K562 (cell line): ENCODE results near the gene MRPL22. TPM values are rescaled to one million over a fixed set of nuclear protein-coding genes. Genes with fewer than 3 reads are reported as not detected.

Experiments
- ATAC-seq: fragments of 200-7000 bp; cut with Tn5 transposase; 3 replicates; pipeline ENCODE4 v1.9.1; 2020; ENCODE audit warnings: moderate library complexity
- BruUV-seq: library from RNA; stranded (reverse); fragments of 400-500 nt; replicated peaks from 2 replicates; lab custom pipeline; 2021; lab: Mats Ljungman, UMichigan
- CTCF ChIA-PET: fragments of 300-600 bp; formaldehyde crosslinking; extraction: SDS; loops from one replicate; lab custom pipeline; 2021; ENCODE audit warnings: low intra/inter-chr PET ratio; lab: Yijun Ruan, JAX
- POLR2A ChIA-PET: fragments of 300-600, 350-650 bp; sonication (Branson Sonifier 250); formaldehyde crosslinking; extraction: SDS; loops from one replicate; lab custom pipeline; 2021; ENCODE audit warnings: antibody characterized with exemption, inconsistent platforms; lab: Yijun Ruan, JAX
- DNase-seq, 4 experiments: peaks; one replicate each; pipeline versions ENCODE4 v3.0.0 to v3.0.0-alpha.2; 2011 to 2018; ENCODE audit warnings: low spot score in 3 of 4, mixed read lengths in 3 of 4; ENCODE audit errors: extremely low read depth in 1 of 4
- FAIRE-seq: peaks from 2 replicates; lab custom pipeline; 2011; peaks lifted over from hg19 to GRCh38; lab: Jason Lieb, UNC
- H2AFZ ChIP-seq: 2 replicates; pipeline ENCODE4 v1.6.0; 2011; ENCODE audit warnings: low read depth, low read length, control low read depth, inconsistent platforms
- H3K27ac ChIP-seq: fragments of 200-600 bp; 3 replicates; pipeline ENCODE4 v1.8.0; 2011; ENCODE audit warnings: low read depth, mild to moderate bottlenecking, control low read depth, inconsistent platforms, low read length, moderate library complexity, mixed read lengths; ENCODE audit errors: extremely low read depth
- H3K27me3 ChIP-seq, 2 experiments: fragments of 300-600 bp in 1 of 2; 2 replicates in 1 of 2; 3 replicates in 1 of 2; pipeline versions ENCODE4 v1.6.0 to v1.8.0; 2011; ENCODE audit warnings: inconsistent platforms in 2 of 2, low read length in 2 of 2, mild to moderate bottlenecking in 1 of 2, mixed read lengths in 1 of 2, moderate library complexity in 1 of 2; ENCODE audit not compliant: control insufficient read depth in 2 of 2, insufficient read depth in 2 of 2
- H3K36me3 ChIP-seq: fragments of 300-600 bp; 3 replicates; pipeline ENCODE4 v1.8.0; 2011; ENCODE audit warnings: mild to moderate bottlenecking, low read length, inconsistent platforms; ENCODE audit not compliant: control insufficient read depth, insufficient read depth
- H3K4me1 ChIP-seq, 2 experiments: fragments of 200-600 bp in 1 of 2; replicated peaks in 1 of 2; 2 replicates in 1 of 2; 3 replicates in 1 of 2; pipeline versions ENCODE4 v1.5.1 to v1.8.0; 2011; ENCODE audit warnings: inconsistent platforms in 2 of 2, low read length in 2 of 2, mild to moderate bottlenecking in 1 of 2, mixed read lengths in 1 of 2, moderate library complexity in 1 of 2; ENCODE audit not compliant: control insufficient read depth in 2 of 2, insufficient read depth in 2 of 2
- H3K4me2 ChIP-seq: 2 replicates; pipeline ENCODE4 v1.6.1; 2011; ENCODE audit warnings: low read length, control low read depth, inconsistent platforms, mixed read lengths; ENCODE audit not compliant: insufficient read depth
- H3K4me3 ChIP-seq: fragments of 200-600 bp; sonication (generic), shearing (Covaris generic); 2 replicates; pipeline ENCODE4 v1.5.1; 2016; ENCODE audit warnings: control low read depth, inconsistent platforms
- H3K79me2 ChIP-seq: fragments of 200-600 bp; 3 replicates; pipeline ENCODE4 v1.8.0; 2011; ENCODE audit warnings: low read length, inconsistent platforms; ENCODE audit not compliant: control insufficient read depth, insufficient read depth
- H3K9ac ChIP-seq, 2 experiments: 2 replicates each; pipeline versions ENCODE4 v1.6.0 to v1.6.1; 2011; ENCODE audit warnings: low read depth in 2 of 2, low read length in 2 of 2, control low read depth in 1 of 2, inconsistent platforms in 1 of 2, mild to moderate bottlenecking in 1 of 2, mixed read lengths in 1 of 2; ENCODE audit not compliant: insufficient read depth in 1 of 2
- H3K9me1 ChIP-seq: one replicate; pipeline ENCODE4 v1.6.0; 2011; ENCODE audit warnings: inconsistent platforms, mild to moderate bottlenecking, low read length, moderate library complexity; ENCODE audit not compliant: control insufficient read depth, insufficient read depth
- H3K9me3 ChIP-seq: replicated peaks from 2 replicates; pipeline ENCODE4 v1.5.1; 2011; ENCODE audit warnings: low read depth, low read length, inconsistent platforms; ENCODE audit not compliant: control insufficient read depth, insufficient read depth
- H4K20me1 ChIP-seq: replicated peaks from 2 replicates; pipeline ENCODE4 v1.6.1; 2011; ENCODE audit warnings: low read length, inconsistent platforms, mixed read lengths; ENCODE audit not compliant: control insufficient read depth, insufficient read depth
- PBX2 ChIP-seq, 2 experiments: IDR thresholded peaks in 1 of 2; conservative IDR thresholded peaks in 1 of 2; 2 replicates each; pipeline ENCODE4 v1.6.1; 2016; ENCODE audit warnings: low read depth in 2 of 2, mild to moderate bottlenecking in 1 of 2, missing compliant biosample characterization in 1 of 2, missing genetic modification characterization in 1 of 2, moderate library complexity in 1 of 2
- ZNF282 ChIP-seq: sonication (generic); formaldehyde crosslinking; IDR thresholded peaks from 2 replicates; pipeline ENCODE4 v1.8.1; 2023; ENCODE audit warnings: missing genetic modification reagents
- WGBS: fragments of 100-300 bp; shearing (Covaris generic); methylation state at CpG from one replicate; pipeline ENCODE4 v1.1.6; 2016; ENCODE audit warnings: low coverage, mixed read lengths; ENCODE audit not compliant: insufficient coverage; ENCODE audit errors: missing lambda C conversion rate; 5-methylcytosine and 5-hydroxymethylcytosine counted together
- in situ Hi-C: fragments of 300-500 bp; cut with MboI; formaldehyde crosslinking; loops from 4 replicates; pipeline ENCODE4 v1.15.0; 2018; ENCODE audit warnings: inconsistent platforms, mixed read lengths
- intact Hi-C: fragments of 100-400 bp; cut with micrococcal nuclease; formaldehyde crosslinking; loops from 2 replicates; pipeline ENCODE4 v1.14.2; 2022
- polyA plus RNA-seq, 8 experiments: library from polyadenylated mRNA; depleted of rRNA in 4 of 8; stranded (reverse) in 5 of 8; unstranded in 3 of 8; fragments of >200 nt; fragmentation: Nextera tagmentation in 2 of 8; fragmentation: Illumina TruSeq in 1 of 8; extraction: Ambion mirVana in 2 of 8; extraction: Trizol in 1 of 8; gene quantifications; 2 replicates each; pipeline versions ENCODE4 v1.2.1 to v1.2.3, GENCODE V29; 2011 to 2014; ENCODE audit warnings: inconsistent platforms in 1 of 8, missing spikeins in 1 of 8
- total RNA-seq, 7 experiments: library from RNA; depleted of rRNA in 6 of 7; stranded (reverse); fragments of >200 nt in 6 of 7; fragmentation: Illumina TruSeq in 2 of 7; extraction: Trizol in 2 of 7; gene quantifications; 2 replicates each; pipeline versions ENCODE4 v1.2.1 to v1.2.3, GENCODE V29; 2011 to 2021; ENCODE audit warnings: low replicate concordance in 1 of 7
- TF ChIP-seq, protein P1 (sequence below): fragments of 200-800 bp; sonication (Bioruptor generic); IDR thresholded peaks from 2 replicates; pipeline ENCODE4 v1.6.1; 2017; ENCODE audit warnings: missing genetic modification characterization, missing compliant biosample characterization

MRPL22 gene
- total and polyA plus RNA-seq, 9 of the 15 experiments (the other 6 are each of a cell fraction or from before 2014, with no cell fraction given), result 41.1 to 424 (median 102) TPM

GRCh38 chr5:154899151-154899816 is 41.6 kb upstream of the MRPL22 start:
- ATAC-seq, result no peak
- ChIA-PET POLR2A (no interaction called here), CTCF (no interaction called here)
- intact Hi-C loops, result no loop called here
- Histone ChIP-seq H4K20me1 (no peaks in the 10 kb centered on the region; the same call in 1 of the 2 replicates), H3K9me3 (no peaks in the 10 kb centered on the region), H3K79me2 (no peaks in the 10 kb centered on the region), H2AFZ (no peak overlapping the region), H3K4me2 (no peak overlapping the region), H3K4me3 (no peak overlapping the region), H3K27ac (no peak overlapping the region), H3K9me1 (no peaks in the 10 kb centered on the region), H3K9ac (no peak overlapping the region), H3K27me3 (no peaks in the 10 kb centered on the region), H3K36me3 (peaks cover 94% of the 10 kb centered on the region), H3K4me1 (no peaks in the 10 kb centered on the region)
- no peak for DNase-seq
- TF ChIP-seq, protein P1, sequence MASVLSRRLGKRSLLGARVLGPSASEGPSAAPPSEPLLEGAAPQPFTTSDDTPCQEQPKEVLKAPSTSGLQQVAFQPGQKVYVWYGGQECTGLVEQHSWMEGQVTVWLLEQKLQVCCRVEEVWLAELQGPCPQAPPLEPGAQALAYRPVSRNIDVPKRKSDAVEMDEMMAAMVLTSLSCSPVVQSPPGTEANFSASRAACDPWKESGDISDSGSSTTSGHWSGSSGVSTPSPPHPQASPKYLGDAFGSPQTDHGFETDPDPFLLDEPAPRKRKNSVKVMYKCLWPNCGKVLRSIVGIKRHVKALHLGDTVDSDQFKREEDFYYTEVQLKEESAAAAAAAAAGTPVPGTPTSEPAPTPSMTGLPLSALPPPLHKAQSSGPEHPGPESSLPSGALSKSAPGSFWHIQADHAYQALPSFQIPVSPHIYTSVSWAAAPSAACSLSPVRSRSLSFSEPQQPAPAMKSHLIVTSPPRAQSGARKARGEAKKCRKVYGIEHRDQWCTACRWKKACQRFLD (CRISPR knock-in tag), result no peak
- TF ChIP-seq ZNF282 (CRISPR knock-in tag), result no peak
- TF ChIP-seq PBX2 (CRISPR knock-in tag; IDR thresholded peaks at IDR 0.05; ENCODE audit: low read depth), result no peak
- TF ChIP-seq PBX2 (tag; conservative IDR thresholded peaks at IDR 0.05; ENCODE audit: low read depth), result no peak
- in situ Hi-C loops, result no loop called here
- WGBS, result 95% methylated on average over 9 of the region's 9 CpGs
- no peak for FAIRE-seq
- no TSS peak for BruUV-seq
